ENCODE measurements around the gene CARD9.

Gene CARD9

GRCh38 chr9:136380381-136380780 is 6.9 kb upstream of the CARD9 start:
- DNase-seq (ENCODE audit: low read depth) = no peak

- no peak for DNase-seq (ENCODE audit: low read depth)
These were observed 6.4 kb upstream of the CARD9 start for GRCh38 chr9:136379891-136380290.

GRCh38 chr9:136379401-136379800 is 5.9 kb upstream of the CARD9 start:
- DNase-seq (ENCODE audit: low read depth) = no peak

- no peak for DNase-seq (ENCODE audit: low read depth)
These were observed 5.5 kb upstream of the CARD9 start for GRCh38 chr9:136379003-136379287.

DNA sequence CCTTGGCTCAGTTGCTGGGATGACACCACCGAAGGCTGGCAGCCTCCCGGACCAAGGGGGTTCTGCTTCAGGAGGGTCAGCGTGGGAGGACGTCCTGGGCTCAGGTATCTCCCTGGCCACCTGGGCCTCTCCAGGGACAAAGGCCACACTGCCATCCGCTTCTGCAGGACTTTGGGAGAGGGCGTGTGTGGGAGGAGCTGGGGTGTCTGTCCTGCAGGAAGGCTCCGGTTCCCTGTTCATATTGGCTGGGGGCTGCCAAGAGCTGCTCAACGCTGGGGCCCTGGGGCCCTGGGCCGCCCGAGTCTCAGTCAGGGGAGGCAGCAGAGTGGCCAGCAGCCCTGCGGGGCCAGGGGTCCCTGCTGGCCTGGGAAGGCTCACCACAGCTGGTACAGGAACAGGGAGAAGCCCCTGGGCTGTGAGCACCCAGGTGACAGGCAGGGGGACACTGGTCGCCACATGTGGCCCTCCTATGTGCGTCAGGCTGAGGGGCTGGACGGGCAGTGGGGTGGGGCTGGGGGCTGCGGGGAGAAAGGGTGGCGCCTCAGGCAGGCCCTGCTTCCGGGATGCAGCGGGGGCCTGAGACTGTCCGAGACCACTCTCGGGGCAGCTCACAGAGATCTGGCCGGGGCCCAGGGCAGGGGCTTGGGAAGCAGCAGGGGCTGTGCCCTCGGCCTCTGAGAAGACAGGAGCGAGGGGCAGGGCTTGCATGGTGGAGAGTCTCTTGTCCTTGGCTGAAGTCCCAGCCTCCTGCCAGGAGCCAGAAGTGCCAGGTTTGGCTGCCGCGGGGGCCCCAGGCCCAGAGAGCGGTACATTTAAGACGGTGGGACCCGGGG is 4.9 kb upstream of the CARD9 start:
- no peak for DNase-seq (ENCODE audit: low read depth)

DNA sequence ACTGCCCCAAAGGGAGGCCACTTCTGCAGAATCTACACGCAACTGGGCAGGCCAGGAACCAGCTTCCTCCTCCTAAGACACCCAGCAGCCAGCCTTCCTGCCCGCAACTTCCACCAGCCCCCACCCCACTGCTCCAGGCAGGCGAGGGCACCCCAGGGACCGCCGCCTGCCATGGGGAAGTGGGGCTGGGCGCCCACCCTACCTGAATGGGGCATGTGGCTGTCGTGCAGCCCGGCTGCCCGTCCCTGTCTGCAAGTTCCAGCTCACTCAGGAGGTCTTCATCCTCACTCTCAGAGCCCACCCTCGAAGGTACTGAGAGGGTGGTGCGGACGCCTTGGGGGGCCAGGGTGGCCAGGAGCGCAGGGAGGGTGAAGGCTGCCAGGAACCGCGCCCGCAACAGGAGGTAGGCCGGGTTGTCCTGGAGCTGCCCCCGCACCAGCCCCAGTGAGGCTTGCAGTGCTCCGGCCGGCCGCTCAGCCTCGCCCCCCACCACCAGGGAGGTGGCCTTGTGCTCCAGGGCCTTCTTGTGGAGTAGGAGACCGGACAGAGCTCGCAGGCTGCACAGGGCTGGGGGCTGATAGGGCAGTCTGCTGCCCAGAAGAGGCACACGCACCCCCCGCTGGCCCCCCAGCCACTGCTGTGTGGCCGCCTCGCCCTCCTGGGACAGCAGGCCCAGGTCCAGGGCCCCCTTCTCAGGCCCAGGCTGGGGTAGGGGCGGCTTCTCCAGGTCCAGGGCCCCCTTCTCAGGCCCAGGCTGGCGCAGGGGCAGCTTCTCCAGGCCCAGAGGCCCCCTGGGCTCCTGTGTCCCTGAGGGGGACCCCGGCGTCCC is 4.1 kb upstream of the CARD9 start:
- no peak for DNase-seq (ENCODE audit: low read depth)

DNA sequence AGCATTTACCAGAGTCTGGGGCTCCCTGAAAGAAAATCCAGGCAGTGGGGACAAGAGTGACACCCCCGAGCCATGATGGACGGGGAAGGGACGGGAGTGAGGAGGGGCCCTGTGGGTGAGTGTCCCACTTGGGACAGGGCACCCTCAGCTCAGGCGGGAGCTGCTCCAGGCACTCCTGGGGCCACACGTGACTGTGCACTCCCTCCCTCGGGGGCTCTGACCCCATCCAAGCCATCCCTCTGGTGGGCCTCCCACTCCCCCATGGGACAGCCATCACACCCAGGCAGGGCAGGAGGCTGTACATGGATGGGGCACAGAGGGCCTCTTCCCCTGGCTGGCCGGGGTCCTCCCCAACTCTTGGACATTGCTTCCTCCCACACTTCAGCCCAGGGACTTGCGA is 3.0 kb upstream of the CARD9 start:
- no peak for DNase-seq (ENCODE audit: low read depth)

- DNase-seq (ENCODE audit: low read depth) = no peak
These were observed 1.6 kb upstream of the CARD9 start for GRCh38 chr9:136375096-136375495.

- DNase-seq (ENCODE audit: low read depth) = no peak
These were observed 710 bp upstream of the CARD9 start for GRCh38 chr9:136374183-136374575.

DNA sequence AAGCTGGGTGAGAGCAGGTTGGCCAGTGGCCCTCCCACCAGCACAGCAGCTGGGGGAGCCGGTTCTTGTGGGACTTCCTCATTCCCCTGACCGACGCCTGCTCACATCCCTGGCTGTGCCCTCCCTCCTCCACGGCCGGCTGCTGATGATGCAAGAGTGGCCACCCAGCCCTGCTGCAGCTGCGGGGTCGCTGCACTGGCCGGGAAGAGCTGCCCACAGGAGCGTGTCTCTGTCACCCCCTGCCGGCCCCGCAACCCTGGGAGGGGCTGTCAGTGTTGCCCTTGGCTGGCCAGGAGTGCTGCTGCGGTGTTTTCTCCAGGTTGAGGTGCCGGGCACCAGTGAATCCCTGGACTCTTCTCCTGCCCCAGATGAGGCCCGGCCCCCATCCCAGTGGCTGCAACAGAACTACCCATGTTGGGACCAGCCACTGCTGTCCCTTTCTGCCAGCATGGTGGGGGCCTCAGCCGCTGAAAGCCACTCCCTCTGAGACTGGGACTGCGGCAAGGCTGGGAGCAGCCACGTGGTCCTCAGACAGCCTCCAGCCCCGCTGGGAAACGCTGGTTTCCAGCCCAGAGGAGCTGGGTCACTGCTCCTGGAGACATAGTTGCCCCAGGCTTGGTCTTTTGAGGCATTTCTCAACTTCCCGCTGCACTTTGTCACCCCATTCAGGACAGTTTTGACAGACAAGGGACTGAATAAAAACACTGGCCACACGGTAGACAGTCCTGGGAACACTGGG is 739 bp downstream of the CARD9 start:
- no peak for DNase-seq (ENCODE audit: low read depth)

GRCh38 chr9:136372006-136372405 is 1.5 kb downstream of the CARD9 start:
- no peak for DNase-seq (ENCODE audit: low read depth)

- DNase-seq (ENCODE audit: low read depth) = no peak
These were observed 2.0 kb downstream of the CARD9 start for GRCh38 chr9:136371533-136371880.

DNA sequence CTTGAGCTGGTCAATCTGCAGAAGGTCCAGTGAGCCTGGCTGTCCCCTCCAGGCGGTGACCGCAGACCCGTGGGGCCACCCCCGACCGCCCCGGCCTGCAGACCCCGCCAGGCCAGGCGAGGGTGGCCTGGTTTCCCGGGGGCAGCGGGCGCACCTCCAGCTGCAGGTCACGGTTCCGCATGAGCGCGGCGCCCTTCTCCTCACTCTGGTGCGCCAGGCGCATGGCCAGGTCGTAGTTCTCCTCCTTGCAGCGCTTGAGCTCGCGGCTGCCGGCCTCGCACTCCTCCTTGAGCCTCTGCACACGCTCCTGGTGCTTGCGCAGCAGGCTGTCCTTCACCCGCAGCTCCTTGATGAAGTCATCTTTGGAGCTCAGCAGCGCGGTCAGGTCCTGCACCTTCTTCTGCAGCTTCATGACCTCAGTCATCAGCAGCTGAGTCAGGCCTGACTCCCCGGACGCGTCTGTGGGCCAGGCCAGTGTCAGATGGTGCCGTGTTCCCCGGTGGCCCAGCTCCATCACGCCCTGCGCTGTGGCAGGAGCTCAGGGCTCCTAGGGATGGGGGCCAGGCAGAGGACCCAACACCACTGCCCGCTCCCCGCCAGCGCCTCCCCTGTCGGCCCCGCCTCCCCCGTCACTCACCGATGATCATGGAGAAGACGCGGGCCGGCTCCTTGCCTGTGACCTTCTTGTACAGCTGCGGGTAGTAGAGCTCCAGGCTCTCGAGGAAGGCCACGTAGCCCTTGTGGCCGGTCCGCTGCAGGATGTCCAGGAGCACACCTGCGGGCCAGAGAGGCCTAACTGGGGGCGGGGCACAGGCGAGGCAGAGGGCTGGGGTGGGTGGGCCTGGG is 2.6 kb downstream of the CARD9 start:
- DNase-seq (ENCODE audit: low read depth) = no peak

DNA sequence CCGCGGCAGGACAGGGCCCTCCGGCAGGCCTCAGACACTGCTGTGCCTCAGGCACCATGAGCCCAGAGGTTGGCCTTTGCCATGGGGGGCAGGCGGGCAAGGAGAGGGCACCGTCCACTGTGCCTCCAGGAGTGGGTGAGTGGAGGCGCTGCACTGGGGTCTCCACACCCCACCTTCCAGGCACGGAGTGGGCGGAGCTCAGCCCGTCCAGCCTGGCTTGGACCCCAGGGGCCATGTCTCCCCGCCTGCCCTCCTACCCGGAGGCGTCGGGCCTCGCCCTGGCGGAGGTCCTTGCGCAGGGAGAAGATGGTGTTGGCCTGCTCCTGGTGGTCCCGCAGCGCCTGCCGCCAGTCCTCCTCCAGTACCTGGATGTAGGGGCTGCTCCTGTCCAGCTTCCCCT is 3.4 kb downstream of the CARD9 start:
- no peak for DNase-seq (ENCODE audit: low read depth)

GRCh38 chr9:136368190-136368589 is 5.3 kb downstream of the CARD9 start:
- DNase-seq (ENCODE audit: low read depth) = no peak

DNA sequence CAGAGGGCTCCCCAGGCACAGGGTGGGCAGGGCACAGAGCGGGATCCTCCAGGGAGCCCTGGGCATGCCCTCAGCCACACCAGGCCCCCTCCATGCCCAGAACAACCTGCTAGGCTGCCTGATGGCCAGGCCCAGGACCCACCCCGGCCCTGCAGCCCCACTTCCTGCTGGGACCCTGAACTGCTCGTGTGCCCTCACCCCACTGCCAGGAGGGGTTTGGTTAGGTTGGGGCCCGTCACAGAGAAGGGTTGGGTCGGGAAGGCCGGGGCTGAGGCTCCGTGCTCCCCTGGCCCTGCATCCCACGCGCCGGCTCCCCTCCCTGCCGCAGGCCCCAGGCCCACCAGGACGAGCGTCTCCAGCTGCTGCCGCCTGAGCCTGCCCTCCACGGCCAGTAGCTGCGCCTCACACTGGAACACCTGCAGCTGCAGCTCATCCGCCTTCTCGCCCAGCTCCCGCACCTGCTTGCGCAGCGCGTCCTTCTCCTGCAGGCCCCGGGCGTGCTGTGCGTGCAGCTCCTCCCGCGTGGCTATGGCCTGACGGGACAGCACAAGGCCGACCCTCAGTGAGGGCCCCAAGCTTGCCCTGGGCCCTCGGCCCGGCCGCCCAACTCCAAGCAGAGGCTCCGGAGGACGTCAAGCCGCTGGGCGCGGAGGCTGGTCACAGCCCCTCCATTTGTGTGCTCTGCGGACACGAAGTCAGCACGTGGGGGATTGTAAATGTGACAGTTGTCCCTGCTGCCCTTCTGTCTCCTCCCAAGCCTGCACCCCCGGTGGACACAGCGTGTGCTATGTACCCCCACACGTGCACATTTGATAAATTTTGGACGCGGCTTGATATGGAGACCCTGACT is 5.9 kb downstream of the CARD9 start:
- no peak for DNase-seq (ENCODE audit: low read depth)

- no peak for DNase-seq (ENCODE audit: low read depth)
These were observed 6.6 kb downstream of the CARD9 start for GRCh38 chr9:136366826-136367225.

- no peak for DNase-seq (ENCODE audit: low read depth)
These were observed 7.7 kb downstream of the CARD9 start for GRCh38 chr9:136365775-136366222.

- no peak for DNase-seq (ENCODE audit: low read depth)
These were observed 8.3 kb downstream of the CARD9 start for GRCh38 chr9:136364942-136365774.
